Subcutaneous abdominal adipose tissue (tissue), 5 donors: Measurements from ENCODE around the gene INSC.

Experiments used
- H3K27ac ChIP-seq: one replicate; pipeline ENCODE4 v1.7.0; 2013; ENCODE audit warnings: low read depth, mild to moderate bottlenecking, inconsistent platforms, low read length, moderate library complexity
- H3K27me3 ChIP-seq, 5 donors: one replicate each; pipeline ENCODE4 v1.7.0; 2013; ENCODE audit warnings: low read length in 5 of 5, inconsistent platforms in 1 of 5; ENCODE audit not compliant: control insufficient read depth in 5 of 5, insufficient read depth in 4 of 5
- H3K36me3 ChIP-seq, 5 donors: one replicate each; pipeline ENCODE4 v1.7.0; 2013; ENCODE audit warnings: low read length in 5 of 5; ENCODE audit not compliant: control insufficient read depth in 5 of 5, insufficient read depth in 5 of 5
- H3K4me1 ChIP-seq, 5 donors: one replicate each; pipeline ENCODE4 v1.7.0; 2013; ENCODE audit warnings: low read length in 5 of 5, mild to moderate bottlenecking in 3 of 5, moderate library complexity in 1 of 5; ENCODE audit not compliant: control insufficient read depth in 5 of 5, insufficient read depth in 5 of 5
- H3K4me3 ChIP-seq, 5 donors: one replicate each; pipeline ENCODE4 v1.7.0; 2013; ENCODE audit warnings: low read length in 5 of 5, low read depth in 1 of 5
- H3K9ac ChIP-seq, 5 donors: one replicate each; pipeline ENCODE4 v1.7.0; 2013; ENCODE audit warnings: low read length in 5 of 5, mild to moderate bottlenecking in 4 of 5, moderate library complexity in 3 of 5
- H3K9me3 ChIP-seq, 5 donors: one replicate each; pipeline ENCODE4 v1.7.0; 2013; ENCODE audit warnings: low read length in 5 of 5; ENCODE audit not compliant: control insufficient read depth in 5 of 5
- donor health status: healthy.
- donor health status: healthy.
- donor health status: healthy.
- donor health status: healthy.
- donor health status: healthy.

The INSC gene

GRCh38 chr11:15289723-15290122, 175.0 kb downstream of the INSC start:
- Histone ChIP-seq H3K4me1 (no peaks in the 10 kb centered on the region), H3K9me3 (no peaks in the 10 kb centered on the region), H3K9ac (no peak overlapping the region), H3K27ac (no peak overlapping the region), H3K27me3 (no peaks in the 10 kb centered on the region), H3K36me3 (no peaks in the 10 kb centered on the region), H3K4me3 (no peak overlapping the region)

DNA sequence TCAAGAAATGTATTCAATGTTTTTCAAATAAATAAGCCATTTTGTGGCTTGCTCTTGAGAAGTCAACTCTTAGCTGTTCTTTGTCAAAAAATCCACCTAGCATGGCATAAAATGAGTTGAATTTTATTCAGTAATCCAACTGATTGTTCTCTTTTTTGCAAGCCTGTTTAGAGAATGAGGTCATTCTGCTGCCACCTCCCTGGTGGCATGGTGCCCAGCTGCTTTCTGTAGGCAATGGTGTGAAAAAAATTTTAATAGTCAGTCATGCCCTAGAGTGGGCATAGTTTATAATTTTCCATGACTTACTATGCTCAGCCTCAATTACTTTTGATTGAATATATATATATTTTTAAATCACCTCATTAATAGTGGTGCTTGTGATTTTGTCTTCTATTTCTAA, 177.2 kb downstream of the INSC start:
- H3K9me3 ChIP-seq, result no peaks in the 10 kb centered on the region
- H3K36me3 ChIP-seq, result no peaks in the 10 kb centered on the region
- H3K9ac ChIP-seq, result no peak overlapping the region
- H3K27me3 ChIP-seq, result peaks cover 0 to 3% (median 0%) of the 10 kb centered on the region in 5 donors
- H3K27ac ChIP-seq, result no peak overlapping the region
- no peak overlapping the region for H3K4me3 ChIP-seq
- no peaks in the 10 kb centered on the region for H3K4me1 ChIP-seq

DNA sequence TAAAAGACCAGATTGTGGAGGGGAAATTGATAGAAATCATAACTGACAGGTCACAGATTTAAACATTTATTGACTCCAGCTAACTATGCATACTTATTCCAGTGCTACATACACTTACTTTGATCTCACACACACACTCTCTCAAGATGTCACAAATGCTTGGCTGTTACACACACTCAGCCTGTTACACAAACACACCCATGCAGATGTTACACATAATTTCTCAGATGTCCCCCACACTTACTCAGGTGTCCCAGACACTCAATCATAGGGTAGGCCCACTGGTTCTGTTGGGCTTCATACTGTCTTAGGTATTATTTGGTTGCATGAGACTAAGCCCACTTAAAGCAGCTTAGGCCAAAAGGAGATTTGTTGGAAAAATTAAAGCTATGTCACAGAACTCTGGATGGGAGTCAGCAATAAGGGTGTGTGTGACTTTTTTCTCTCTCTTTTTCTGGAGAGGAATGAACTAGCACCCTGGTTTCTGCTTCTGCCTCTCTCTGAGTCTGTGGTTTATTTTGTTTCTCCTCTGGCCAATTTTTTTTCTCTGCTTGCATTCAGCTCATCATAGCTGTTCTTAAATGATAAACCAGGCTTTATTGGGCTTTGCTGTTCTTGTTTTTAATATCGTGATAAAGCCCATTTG, 179.4 kb downstream of the INSC start:
- H3K27ac ChIP-seq, result no peak overlapping the region
- H3K36me3 ChIP-seq, result no peaks in the 10 kb centered on the region
- H3K4me3 ChIP-seq, result no peak overlapping the region
- no peak overlapping the region for H3K9ac ChIP-seq
- H3K4me1 ChIP-seq, result no peaks in the 10 kb centered on the region
- H3K27me3 ChIP-seq, result peaks cover 0 to 3% (median 0%) of the 10 kb centered on the region in 5 donors
- H3K9me3 ChIP-seq, result no peaks in the 10 kb centered on the region

- no peak overlapping the region for H3K9ac ChIP-seq
- H3K4me3 ChIP-seq, result no peak overlapping the region
- H3K36me3 ChIP-seq, result no peaks in the 10 kb centered on the region
- H3K27ac ChIP-seq, result no peak overlapping the region
- H3K4me1 ChIP-seq, result no peaks in the 10 kb centered on the region
- H3K9me3 ChIP-seq, result peaks cover 0 to 2% (median 0%) of the 10 kb centered on the region in 5 donors
- peaks cover 0 to 3% (median 0%) of the 10 kb centered on the region in 5 donors for H3K27me3 ChIP-seq
These were observed 181.0 kb downstream of the INSC start for GRCh38 chr11:15295695-15296094.
